ENCODE results near the gene SGMS1. TPM values are rescaled to one million over a fixed set of nuclear protein-coding genes. Genes with fewer than 3 reads are reported as not detected.

The SGMS1 gene
- total RNA-seq, 4 donors from 2014 or later: 139 to 198 (median 173) TPM

DNA sequence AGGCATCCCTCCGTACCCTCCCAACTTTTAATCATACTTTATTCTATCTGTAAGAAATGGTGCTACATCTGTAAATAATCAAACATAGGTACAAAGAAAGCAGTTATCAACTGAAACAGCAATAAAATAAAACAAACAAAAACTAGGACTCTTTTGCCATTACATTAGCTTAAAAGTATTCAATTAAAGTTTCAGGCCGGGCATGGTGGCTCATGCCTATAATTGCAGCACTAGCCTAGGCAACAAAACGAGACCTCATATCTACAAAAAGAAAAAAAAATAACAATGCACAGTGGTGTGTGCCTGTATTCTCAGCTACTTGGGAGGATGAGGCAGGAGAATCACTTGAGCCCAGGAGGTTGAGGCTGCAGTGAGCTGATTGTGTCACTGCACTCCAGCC is 161.9 kb downstream of the SGMS1 start:
- WGBS: 96% methylated on average over 3 of the region's 3 CpGs
- TF ChIP-seq EP300 (IDR thresholded peaks at IDR 0.05) (no peak), POLR2A (IDR thresholded peaks at IDR 0.05) (no peak), POLR2AphosphoS5 (IDR thresholded peaks at IDR 0.05) (no peak)
- TF ChIP-seq, protein P1, sequence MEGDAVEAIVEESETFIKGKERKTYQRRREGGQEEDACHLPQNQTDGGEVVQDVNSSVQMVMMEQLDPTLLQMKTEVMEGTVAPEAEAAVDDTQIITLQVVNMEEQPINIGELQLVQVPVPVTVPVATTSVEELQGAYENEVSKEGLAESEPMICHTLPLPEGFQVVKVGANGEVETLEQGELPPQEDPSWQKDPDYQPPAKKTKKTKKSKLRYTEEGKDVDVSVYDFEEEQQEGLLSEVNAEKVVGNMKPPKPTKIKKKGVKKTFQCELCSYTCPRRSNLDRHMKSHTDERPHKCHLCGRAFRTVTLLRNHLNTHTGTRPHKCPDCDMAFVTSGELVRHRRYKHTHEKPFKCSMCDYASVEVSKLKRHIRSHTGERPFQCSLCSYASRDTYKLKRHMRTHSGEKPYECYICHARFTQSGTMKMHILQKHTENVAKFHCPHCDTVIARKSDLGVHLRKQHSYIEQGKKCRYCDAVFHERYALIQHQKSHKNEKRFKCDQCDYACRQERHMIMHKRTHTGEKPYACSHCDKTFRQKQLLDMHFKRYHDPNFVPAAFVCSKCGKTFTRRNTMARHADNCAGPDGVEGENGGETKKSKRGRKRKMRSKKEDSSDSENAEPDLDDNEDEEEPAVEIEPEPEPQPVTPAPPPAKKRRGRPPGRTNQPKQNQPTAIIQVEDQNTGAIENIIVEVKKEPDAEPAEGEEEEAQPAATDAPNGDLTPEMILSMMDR (IDR thresholded peaks at IDR 0.05): no peak
- Histone ChIP-seq H3K4me3 (no peak overlapping the region), H3K36me3 (peaks cover 10% of the 10 kb centered on the region), H3K27ac (no peak overlapping the region), H3K27me3 (no peaks in the 10 kb centered on the region), H3K9me3 (no peaks in the 10 kb centered on the region), H3K4me1 (no peaks in the 10 kb centered on the region)
- no peak for DNase-seq (ENCODE audit: low spot score in 2 of 2)

DNA sequence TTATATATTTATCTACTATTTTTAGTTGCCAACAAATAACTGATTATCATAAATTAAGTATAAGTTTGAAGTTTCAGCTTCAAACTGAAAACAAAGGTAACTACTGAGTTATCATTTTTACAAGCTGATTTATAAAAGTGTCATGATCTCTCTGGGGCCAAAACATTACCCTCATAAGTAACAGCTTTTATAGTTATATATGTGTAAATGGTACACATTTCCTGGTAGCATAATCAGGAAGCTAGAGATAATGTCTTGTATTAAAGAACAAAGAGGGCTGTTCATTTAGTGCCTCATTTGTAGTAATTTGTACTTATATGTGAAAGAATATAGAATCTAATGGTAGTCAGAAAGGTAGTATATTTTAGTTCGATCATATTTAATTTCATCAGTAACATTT is 162.6 kb downstream of the SGMS1 start:
- WGBS: 100% methylated on average over 1 of the region's 1 CpG
- Histone ChIP-seq H3K36me3 (peaks cover 10% of the 10 kb centered on the region), H3K9me3 (no peaks in the 10 kb centered on the region), H3K27ac (no peak overlapping the region), H3K27me3 (no peaks in the 10 kb centered on the region), H3K4me3 (no peak overlapping the region), H3K4me1 (no peaks in the 10 kb centered on the region)
- TF ChIP-seq POLR2A (IDR thresholded peaks at IDR 0.05) (no peak), EP300 (IDR thresholded peaks at IDR 0.05) (no peak), POLR2AphosphoS5 (IDR thresholded peaks at IDR 0.05) (no peak)
- TF ChIP-seq, protein P1 (IDR thresholded peaks at IDR 0.05): no peak
- DNase-seq (ENCODE audit: low spot score in 2 of 2): no peak

DNA sequence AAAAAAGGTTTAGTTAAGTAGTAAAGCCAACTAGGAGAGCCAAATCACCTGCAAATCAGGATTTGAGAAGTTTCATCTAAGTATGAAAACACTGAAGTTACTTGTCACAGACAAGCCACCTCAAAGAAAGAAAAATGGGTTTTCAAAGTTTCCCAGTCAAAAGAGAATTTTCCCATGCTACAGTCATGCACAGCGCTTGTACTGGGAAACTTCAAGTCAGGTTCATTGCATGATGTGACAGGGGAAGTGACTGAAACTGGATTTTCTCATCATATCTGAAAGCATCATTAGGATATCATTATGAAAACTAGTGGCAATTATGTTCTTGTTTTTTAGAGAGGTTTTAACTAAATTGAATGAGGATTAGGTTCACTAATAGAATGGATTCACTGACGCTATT is 167.0 kb downstream of the SGMS1 start:
- Histone ChIP-seq H3K27me3 (no peaks in the 10 kb centered on the region), H3K36me3 (peaks cover 10% of the 10 kb centered on the region), H3K9me3 (no peaks in the 10 kb centered on the region), H3K4me3 (no peak overlapping the region), H3K27ac (no peak overlapping the region), H3K4me1 (no peaks in the 10 kb centered on the region)
- no peak for TF ChIP-seq POLR2AphosphoS5 (IDR thresholded peaks at IDR 0.05)
- no peak for TF ChIP-seq POLR2A (IDR thresholded peaks at IDR 0.05)
- TF ChIP-seq EP300 (IDR thresholded peaks at IDR 0.05): no peak
- TF ChIP-seq, protein P1 (IDR thresholded peaks at IDR 0.05): no peak
- DNase-seq (ENCODE audit: low spot score in 2 of 2): no peak
- 98% methylated on average over 2 of the region's 2 CpGs for WGBS

DNA sequence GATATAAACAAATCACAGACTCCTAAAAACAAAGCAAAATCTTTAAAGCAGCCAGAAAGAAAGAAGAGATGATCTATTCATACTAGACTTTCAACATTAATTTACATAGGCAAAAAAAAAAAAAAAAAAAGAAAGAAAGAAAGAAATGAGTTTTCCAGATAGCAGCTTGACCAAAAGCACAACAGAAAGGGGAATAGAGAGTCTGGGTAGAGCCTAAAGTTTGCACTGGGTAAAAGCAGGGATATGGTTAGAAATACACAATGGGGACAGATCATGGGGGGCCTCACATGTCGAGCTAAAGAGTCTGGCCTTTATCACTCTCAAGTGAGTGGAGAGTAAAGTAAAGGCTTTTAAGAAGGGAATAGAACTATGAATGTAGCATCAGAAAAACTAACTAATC is 169.8 kb downstream of the SGMS1 start:
- TF ChIP-seq POLR2AphosphoS5 (IDR thresholded peaks at IDR 0.05): no peak
- no peak for TF ChIP-seq EP300 (IDR thresholded peaks at IDR 0.05)
- TF ChIP-seq POLR2A (IDR thresholded peaks at IDR 0.05): no peak
- TF ChIP-seq, protein P1 (IDR thresholded peaks at IDR 0.05): no peak

DNA sequence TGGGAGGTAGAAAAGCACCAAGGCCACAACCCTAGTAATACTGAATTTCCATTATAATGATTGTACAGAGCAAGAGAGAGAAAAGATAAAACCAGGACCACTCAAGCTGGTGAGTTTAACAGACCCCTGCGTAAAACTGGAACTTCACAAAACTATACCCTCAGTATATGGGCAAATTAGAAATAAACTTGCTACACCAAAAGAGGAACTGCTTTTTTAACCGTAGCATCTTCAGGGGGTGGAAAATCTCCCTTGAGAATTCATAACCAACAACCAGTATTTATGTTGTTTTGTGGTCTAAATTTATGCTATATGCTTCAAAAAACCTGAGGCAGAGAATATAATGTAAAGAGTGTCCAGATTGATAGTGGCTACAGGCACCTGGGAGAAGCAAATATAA is 171.2 kb downstream of the SGMS1 start:
- TF ChIP-seq EP300 (IDR thresholded peaks at IDR 0.05): no peak
- no peak for TF ChIP-seq POLR2A (IDR thresholded peaks at IDR 0.05)
- TF ChIP-seq POLR2AphosphoS5 (IDR thresholded peaks at IDR 0.05): no peak
- TF ChIP-seq, protein P1 (IDR thresholded peaks at IDR 0.05): no peak
- Histone ChIP-seq H3K4me1 (no peaks in the 10 kb centered on the region), H3K36me3 (no peaks in the 10 kb centered on the region), H3K9me3 (no peaks in the 10 kb centered on the region), H3K4me3 (no peak overlapping the region), H3K27ac (no peak overlapping the region), H3K27me3 (no peaks in the 10 kb centered on the region)
- no peak for DNase-seq (ENCODE audit: low spot score in 2 of 2)
- WGBS: 86% methylated on average over 2 of the region's 2 CpGs

More for the DNA sequence above, 169.8 kb downstream of the SGMS1 start:
- no peak overlapping the region for H3K4me3 ChIP-seq
- 88% methylated on average over 1 of the region's 1 CpG for whole genome bisulfite sequencing
- H3K4me1 ChIP-seq: no peaks in the 10 kb centered on the region
- no peak overlapping the region for H3K27ac ChIP-seq
- no peaks in the 10 kb centered on the region for H3K9me3 ChIP-seq
- no peaks in the 10 kb centered on the region for H3K27me3 ChIP-seq
- no peaks in the 10 kb centered on the region for H3K36me3 ChIP-seq
- DNase-seq (ENCODE audit: low spot score in 2 of 2): no peak
